ENCODE data around the gene EHHADH. TPM values are rescaled to one million over a fixed set of nuclear protein-coding genes. Genes with fewer than 3 reads are reported as not detected.

EHHADH gene
- total and polyA plus RNA-seq, 2 donors (not counting 3 experiments of a cell fraction or from before 2014, with no cell fraction given) = 1.3 to 5.8 TPM

- no peaks in the 10 kb centered on the region for H4K20me1 ChIP-seq (replicated peaks; ENCODE audit: control insufficient read depth, extremely low read depth, insufficient read depth, low read length)
- H3K27me3 ChIP-seq (ENCODE audit: control insufficient read depth in 2 of 2, insufficient read depth in 2 of 2, low read length in 2 of 2) = no peaks in the 10 kb centered on the region
- FAIRE-seq (no peak), DNase-seq (ENCODE audit: low read depth, low spot score) (no peak)
- no TSS peak for BruUV-seq (replicated peaks)
- H3K4me1 ChIP-seq (ENCODE audit: control insufficient read depth, extremely low read depth, insufficient read depth, low read length) = no peaks in the 10 kb centered on the region
- dilution Hi-C loops (cut with MboI; ENCODE audit: extremely low pct_ligation_motif_present, low sequenced_read_pairs) = no loop called here
- no peak overlapping the region for H3K4me2 ChIP-seq (ENCODE audit: insufficient read depth, low read length)
- no peak overlapping the region for H3K27ac ChIP-seq (ENCODE audit: insufficient read depth, low read depth, low read length)
- POLR2A ChIA-PET = interaction anchor here (0.7 kb wide), 1 partner anchor 278 kb away, joined by 3 read pairs; no protein-coding TSS in a partner anchor
- no peaks in the 10 kb centered on the region for H3K36me3 ChIP-seq (ENCODE audit: control insufficient read depth in 2 of 2, extremely low read depth in 1 of 2, insufficient read depth in 2 of 2, low read length in 2 of 2)
- no peak overlapping the region for H3K4me3 ChIP-seq (replicated peaks in 1 of 3; ENCODE audit: insufficient read depth in 1 of 3, low read depth in 1 of 3, low read length in 3 of 3)
- H2AFZ ChIP-seq (ENCODE audit: low read depth, low read length) = no peak overlapping the region
- TF ChIP-seq FOS (IDR thresholded peaks at IDR 0.05; ENCODE audit: borderline replicate concordance, insufficient read depth, low read length) (no peak), MYC (IDR thresholded peaks at IDR 0.05; ENCODE audit: low read depth, low read length) (no peak), MAX (IDR thresholded peaks at IDR 0.05; ENCODE audit: insufficient read depth, insufficient read length) (no peak), POLR2A (IDR thresholded peaks at IDR 0.05; ENCODE audit: low read depth, low read length) (no peak), JUN (IDR thresholded peaks at IDR 0.05; ENCODE audit: borderline replicate concordance, insufficient read depth, insufficient read length, low read depth) (no peak), GATA2 (IDR thresholded peaks at IDR 0.05; ENCODE audit: insufficient read depth, insufficient read length, low read depth, low read length) (no peak), CTCF (IDR thresholded peaks at IDR 0.05; ENCODE audit: extremely low read depth in 1 of 2, insufficient read depth in 1 of 2, low read depth in 1 of 2, low read length in 2 of 2) (no peak), POLR2AphosphoS5 (IDR thresholded peaks at IDR 0.05; ENCODE audit: insufficient read depth, low read depth, low read length) (no peak), EZH2 (IDR thresholded peaks at IDR 0.05; ENCODE audit: borderline replicate concordance, low read depth, low read length, severe bottlenecking) (no peak)
- H3K79me2 ChIP-seq (ENCODE audit: control insufficient read depth, insufficient read depth, low read length) = no peaks in the 10 kb centered on the region
- CTCF ChIA-PET = no interaction called here
- intact Hi-C loops (cut with micrococcal nuclease) = no loop called here
- H3K9me1 ChIP-seq (replicated peaks; ENCODE audit: control insufficient read depth, extremely low read depth, insufficient read depth, low read length) = no peaks in the 10 kb centered on the region
- H3K9me3 ChIP-seq (replicated peaks; ENCODE audit: control insufficient read depth, insufficient read depth, low read length) = no peaks in the 10 kb centered on the region
- no peak overlapping the region for H3K9ac ChIP-seq (replicated peaks; ENCODE audit: extremely low read depth, insufficient read depth, low read length)
These were observed 43.2 kb downstream of the EHHADH start for GRCh38 chr3:185210621-185211142.

All from endothelial cell of umbilical vein (primary cell).